ENCODE measurements around the gene BIRC6.
A peak's percentile ranks its signal among the peaks of the same experiment; 100 is the strongest.
"Not testable (repeated sequence)": the region's sequence is repeated elsewhere in the genome, so short reads cannot be mapped to it uniquely, and the experiment has no call there.

The BIRC6 gene

GRCh38 chr2:32626639-32627221, 269.9 kb downstream of the BIRC6 start:
- TF ChIP-seq CSRNP3 (CRISPR knock-in tag; IDR thresholded peaks at IDR 0.05): no peak
- TF ChIP-seq ZFP3 (CRISPR knock-in tag; IDR thresholded peaks at IDR 0.05): no peak
- TF ChIP-seq CREB5 (CRISPR knock-in tag; IDR thresholded peaks at IDR 0.05; ENCODE audit: low read depth): no peak

GRCh38 chr2:32627441-32627813, 270.6 kb downstream of the BIRC6 start:
- peak; percentile 49 for ATAC-seq
- TF ChIP-seq POU6F1 (CRISPR knock-in tag; IDR thresholded peaks at IDR 0.05; ENCODE audit: borderline replicate concordance, low read depth) (no peak), ZNF565 (CRISPR knock-in tag; conservative IDR thresholded peaks at IDR 0.05; ENCODE audit: low read depth) (0 out of 2 replicates have a peak, but pooled peaks have one; percentile 38)

More at GRCh38 chr2:32626639-32627221, 269.9 kb downstream of the BIRC6 start:
- no peak for ATAC-seq

- ATAC-seq: peak; percentile 100
- TF ChIP-seq BACH2 (CRISPR knock-in tag; IDR thresholded peaks at IDR 0.05; ENCODE audit: borderline replicate concordance) (no peak), CREB5 (CRISPR knock-in tag; IDR thresholded peaks at IDR 0.05; ENCODE audit: low read depth) (no peak), TCF4 (CRISPR knock-in tag; IDR thresholded peaks at IDR 0.05; ENCODE audit: borderline replicate concordance) (peak; percentile 30; the same call in 1 of the 2 replicates), TSHZ2 (CRISPR knock-in tag; IDR thresholded peaks at IDR 0.05) (no peak), CSDC2 (CRISPR knock-in tag; IDR thresholded peaks at IDR 0.05) (0 out of 2 replicates have a peak, but pooled peaks have one; percentile 20), ISL1 (CRISPR knock-in tag; IDR thresholded peaks at IDR 0.05) (peak; percentile 32; the same call in 1 of the 2 replicates), PPARA (CRISPR knock-in tag; IDR thresholded peaks at IDR 0.05; ENCODE audit: borderline replicate concordance) (no peak)
These were observed 271.2 kb downstream of the BIRC6 start, which contains the start of gene TTC27 for GRCh38 chr2:32627814-32628579. TSS of gene TTC27 (plus strand) at chr2:32628050. CDS start at chr2:32628293, 243 bp downstream.

GRCh38 chr2:32632089-32632488, 275.3 kb downstream of the BIRC6 start:
- no peak for TF ChIP-seq CSDC2 (CRISPR knock-in tag; IDR thresholded peaks at IDR 0.05)
- peak; percentile 84 for TF ChIP-seq ISL1 (CRISPR knock-in tag; IDR thresholded peaks at IDR 0.05)
- peak; percentile 7; the same call in 1 of the 3 replicates for ATAC-seq

GRCh38 chr2:32633040-32633439, 276.2 kb downstream of the BIRC6 start:
- no peak for ATAC-seq
- TF ChIP-seq ARNTL (CRISPR knock-in tag; IDR thresholded peaks at IDR 0.05; ENCODE audit: borderline replicate concordance, low read depth) (no peak), TCF4 (CRISPR knock-in tag; IDR thresholded peaks at IDR 0.05; ENCODE audit: borderline replicate concordance) (no peak), ZFP30 (CRISPR knock-in tag; IDR thresholded peaks at IDR 0.05) (no peak), ZNF70 (CRISPR knock-in tag; IDR thresholded peaks at IDR 0.05) (no peak), ZNF8 (CRISPR knock-in tag; IDR thresholded peaks at IDR 0.05) (no peak), OSR1 (CRISPR knock-in tag; IDR thresholded peaks at IDR 0.05) (no peak), BACH2 (CRISPR knock-in tag; IDR thresholded peaks at IDR 0.05; ENCODE audit: borderline replicate concordance) (no peak), RARB (CRISPR knock-in tag; IDR thresholded peaks at IDR 0.05) (no peak), GLIS3 (CRISPR knock-in tag; IDR thresholded peaks at IDR 0.05) (no peak), ESRRG (CRISPR knock-in tag; IDR thresholded peaks at IDR 0.05) (no peak), SNAI2 (CRISPR knock-in tag; IDR thresholded peaks at IDR 0.05) (no peak), PATZ1 (CRISPR knock-in tag; IDR thresholded peaks at IDR 0.05; ENCODE audit: borderline replicate concordance) (no peak), ISL1 (CRISPR knock-in tag; IDR thresholded peaks at IDR 0.05) (no peak)

- ATAC-seq: not testable (repeated sequence)
These were observed 281.7 kb downstream of the BIRC6 start for GRCh38 chr2:32638548-32638947.

All from SK-N-SH treated with all-trans-retinoic acid at 6 μM for 48 hours (cell line).